Neural cell (in vitro differentiated cells): ENCODE measurements around the gene UBE4B. TPM values are rescaled to one million over a fixed set of nuclear protein-coding genes. Genes with fewer than 3 reads are reported as not detected.

Experiments
- H2AFZ ChIP-seq: fragments of 200-600, 300-800 bp; sonication (generic), shearing (Covaris generic); 2 replicates; pipeline ENCODE4 v1.6.0; 2014; ENCODE audit warnings: low read depth, mild to moderate bottlenecking, antibody characterized with exemption, low read length, moderate library complexity
- H3F3A ChIP-seq: fragments of 200-600 bp; shearing (Covaris generic); 2 replicates; pipeline ENCODE4 v1.6.1; 2016; ENCODE audit warnings: mild to moderate bottlenecking, moderate library complexity, mixed read lengths, antibody characterized with exemption, low read length; ENCODE audit not compliant: insufficient read depth, poor library complexity, severe bottlenecking
- H3K27ac ChIP-seq: fragments of 200-600, 300-800 bp; sonication (generic), shearing (Covaris generic); 2 replicates; pipeline ENCODE4 v1.5.1; 2014; ENCODE audit warnings: mild to moderate bottlenecking, low read length, moderate library complexity
- H3K27me3 ChIP-seq: fragments of 300-800, 200-600 bp; sonication (generic), shearing (Covaris generic); 2 replicates; pipeline ENCODE4 v1.6.0; 2014; ENCODE audit warnings: mild to moderate bottlenecking, low read depth, low read length, moderate library complexity; ENCODE audit not compliant: insufficient read depth
- H3K36me3 ChIP-seq: fragments of 300-800, 200-600 bp; sonication (generic), shearing (Covaris generic); 2 replicates; pipeline ENCODE4 v1.5.1; 2014; ENCODE audit warnings: mild to moderate bottlenecking, antibody characterized with exemption, low read length, moderate library complexity; ENCODE audit not compliant: insufficient read depth
- H3K4me2 ChIP-seq: fragments of 300-800, 200-600 bp; sonication (generic), shearing (Covaris generic); 2 replicates; pipeline ENCODE4 v1.6.0; 2014; ENCODE audit warnings: mild to moderate bottlenecking, low read length
- H3K4me3 ChIP-seq: fragments of 300-800, 200-600 bp; sonication (generic), shearing (Covaris generic); 2 replicates; pipeline ENCODE4 v1.5.1; 2014; ENCODE audit warnings: mild to moderate bottlenecking, low read length, moderate library complexity
- H3K79me2 ChIP-seq: fragments of 200-600 bp; shearing (Covaris generic); replicated peaks from 2 replicates; pipeline ENCODE4 v1.6.0; 2014; ENCODE audit warnings: mild to moderate bottlenecking, low read length, moderate library complexity; ENCODE audit not compliant: insufficient read depth
- H3K9ac ChIP-seq: fragments of 300-800, 200-600 bp; sonication (generic), shearing (Covaris generic); 2 replicates; pipeline ENCODE4 v1.6.1; 2016; ENCODE audit warnings: mild to moderate bottlenecking, low read length, mixed read lengths
- H3K9me2 ChIP-seq: fragments of 200-600 bp; shearing (Covaris generic); 2 replicates; pipeline ENCODE4 v1.6.1; 2016; ENCODE audit warnings: mild to moderate bottlenecking, low read length, mixed read lengths; ENCODE audit not compliant: insufficient read depth
- H3K9me3 ChIP-seq: fragments of 200-600, 300-800 bp; sonication (generic), shearing (Covaris generic); 2 replicates; pipeline ENCODE4 v1.6.1; 2016; ENCODE audit warnings: mild to moderate bottlenecking, mixed run types, low read length, moderate library complexity, mixed read lengths
- H4K20me1 ChIP-seq: fragments of 200-600 bp; shearing (Covaris generic); 2 replicates; pipeline ENCODE4 v1.6.1; 2016; ENCODE audit warnings: mild to moderate bottlenecking, mixed run types; ENCODE audit not compliant: insufficient read depth
- EP300 ChIP-seq: fragments of 450-650 bp; conservative IDR thresholded peaks from 2 replicates; pipeline ENCODE4 v1.6.1; 2014; ENCODE audit warnings: antibody characterized with exemption, mild to moderate bottlenecking, moderate library complexity; ENCODE audit not compliant: poor library complexity, severe bottlenecking
- EZH2 ChIP-seq: fragments of 200-600, 300-800 bp; shearing (Covaris generic), sonication (generic); IDR thresholded peaks from 2 replicates; pipeline ENCODE4 v1.6.1; 2014; ENCODE audit warnings: antibody characterized with exemption, low read length, borderline replicate concordance, mild to moderate bottlenecking; ENCODE audit not compliant: insufficient read depth, poor library complexity, severe bottlenecking
- MXI1 ChIP-seq: fragments of 450-650 bp; conservative IDR thresholded peaks from 2 replicates; pipeline ENCODE4 v1.6.1; 2014; ENCODE audit warnings: antibody characterized with exemption, mild to moderate bottlenecking; ENCODE audit not compliant: poor library complexity, severe bottlenecking
- POLR2AphosphoS5 ChIP-seq: IDR thresholded peaks from 2 replicates; pipeline ENCODE4 v1.6.1; 2012
- RAD21 ChIP-seq: fragments of 450-650 bp; conservative IDR thresholded peaks from 2 replicates; pipeline ENCODE4 v1.6.1; 2014; ENCODE audit warnings: antibody characterized with exemption, mild to moderate bottlenecking, moderate library complexity
- REST ChIP-seq: IDR thresholded peaks from 2 replicates; pipeline ENCODE4 v1.6.1; 2012; ENCODE audit warnings: borderline replicate concordance
- SMC3 ChIP-seq: fragments of 450-650 bp; conservative IDR thresholded peaks from 2 replicates; pipeline ENCODE4 v1.6.1; 2014; ENCODE audit warnings: antibody characterized with exemption, mild to moderate bottlenecking, moderate library complexity; ENCODE audit not compliant: poor library complexity
- TAF1 ChIP-seq: IDR thresholded peaks from 2 replicates; pipeline ENCODE4 v1.6.1; 2012; ENCODE audit warnings: low read depth
- polyA plus RNA-seq: library from polyadenylated mRNA; depleted of rRNA; stranded (reverse); fragments of >200 nt; gene quantifications from 2 replicates; pipeline ENCODE4 v1.2.3, GENCODE V29; 2014
- TF ChIP-seq, protein P1 (sequence below): fragments of 450-650 bp; IDR thresholded peaks from 2 replicates; pipeline ENCODE4 v1.5.1; 2014; ENCODE audit warnings: antibody characterized with exemption, mild to moderate bottlenecking, moderate library complexity; ENCODE audit not compliant: poor library complexity, severe bottlenecking

UBE4B gene
- polyA plus RNA-seq, 1 donor from 2014 or later = 28.9 TPM

DNA sequence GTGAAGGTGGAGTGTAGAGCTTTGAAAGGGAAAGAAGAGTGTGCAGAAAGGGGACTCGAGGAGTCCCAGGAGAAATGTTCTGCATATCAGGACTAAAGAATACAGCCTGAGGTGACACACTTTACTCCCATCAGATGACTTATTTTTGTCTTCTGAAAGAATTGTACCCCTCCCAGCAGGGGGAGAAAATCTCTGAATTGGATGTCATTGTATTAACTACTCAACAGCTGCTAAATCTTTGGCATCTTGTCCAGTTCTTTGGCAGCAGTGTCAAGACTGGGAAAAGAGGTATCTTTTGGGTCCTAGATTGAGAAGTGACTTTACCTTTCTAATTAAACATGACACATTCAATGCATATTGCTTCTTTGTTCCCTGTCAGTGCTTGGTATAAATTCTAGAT lies 18.9 kb downstream of the UBE4B start:
- Histone ChIP-seq H3K27me3 (no peaks in the 10 kb centered on the region), H4K20me1 (no peaks in the 10 kb centered on the region), H3K4me2 (no peak overlapping the region), H3K4me3 (no peak overlapping the region), H3K9me2 (no peaks in the 10 kb centered on the region), H3K9ac (no peak overlapping the region), H3K27ac (no peak overlapping the region), H3K9me3 (no peaks in the 10 kb centered on the region), H3K79me2 (peaks cover 48% of the 10 kb centered on the region), H2AFZ (no peak overlapping the region), H3F3A (no peaks in the 10 kb centered on the region), H3K36me3 (no peaks in the 10 kb centered on the region)
- TF ChIP-seq MXI1 = no peak

DNA sequence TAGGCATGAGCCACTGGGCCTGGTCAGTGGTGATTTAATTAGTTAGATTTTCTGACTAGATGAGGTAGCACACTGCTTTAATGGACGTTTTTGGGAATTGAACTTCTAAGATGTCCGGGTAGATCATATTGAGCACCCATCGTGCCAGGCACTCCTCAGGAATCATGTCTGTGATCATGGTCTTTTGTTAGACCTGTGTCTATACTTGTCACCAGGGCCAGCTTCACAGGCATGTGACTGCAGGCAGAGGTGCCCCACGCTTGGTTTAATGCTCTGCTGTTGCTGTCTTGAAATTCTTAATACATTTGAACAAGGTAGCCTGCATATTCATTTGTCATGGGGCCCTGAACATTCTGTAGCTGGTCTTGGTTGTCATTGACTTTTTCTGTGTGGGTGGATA lies 19.6 kb downstream of the UBE4B start:
- no peak overlapping the region for H3K9ac ChIP-seq
- no peaks in the 10 kb centered on the region for H3K9me3 ChIP-seq
- no peaks in the 10 kb centered on the region for H3K27me3 ChIP-seq
- peaks cover 42% of the 10 kb centered on the region for H3K79me2 ChIP-seq
- H3K4me2 ChIP-seq = no peak overlapping the region
- H3K4me3 ChIP-seq = no peak overlapping the region
- H3K27ac ChIP-seq = no peak overlapping the region
- no peak overlapping the region for H2AFZ ChIP-seq
- no peaks in the 10 kb centered on the region for H3K36me3 ChIP-seq
- H3F3A ChIP-seq = no peaks in the 10 kb centered on the region
- H4K20me1 ChIP-seq = no peaks in the 10 kb centered on the region
- no peaks in the 10 kb centered on the region for H3K9me2 ChIP-seq
- TF ChIP-seq REST = no peak

DNA sequence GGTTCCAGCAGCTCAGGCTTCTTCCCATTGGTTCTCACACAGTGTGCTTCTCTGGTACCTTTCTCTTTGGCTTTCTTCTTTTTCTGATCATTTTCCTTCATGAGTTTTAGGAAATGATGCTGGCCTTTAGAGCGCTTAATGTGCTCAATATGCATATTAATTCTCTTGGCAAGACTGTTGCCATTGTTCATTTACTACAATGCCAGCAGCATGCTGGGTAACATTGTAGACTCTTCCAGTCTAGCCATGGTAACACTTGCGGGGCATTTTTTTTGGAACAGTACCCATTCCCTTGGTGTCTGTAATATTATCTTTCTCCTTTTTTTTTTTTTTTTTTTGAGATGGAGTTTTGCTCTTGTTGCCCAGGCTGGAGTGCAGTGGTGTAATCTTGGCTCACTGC lies 21.7 kb downstream of the UBE4B start:
- H3F3A ChIP-seq = no peaks in the 10 kb centered on the region
- H2AFZ ChIP-seq = no peak overlapping the region
- no peak for TF ChIP-seq MXI1
- TF ChIP-seq, protein P1, sequence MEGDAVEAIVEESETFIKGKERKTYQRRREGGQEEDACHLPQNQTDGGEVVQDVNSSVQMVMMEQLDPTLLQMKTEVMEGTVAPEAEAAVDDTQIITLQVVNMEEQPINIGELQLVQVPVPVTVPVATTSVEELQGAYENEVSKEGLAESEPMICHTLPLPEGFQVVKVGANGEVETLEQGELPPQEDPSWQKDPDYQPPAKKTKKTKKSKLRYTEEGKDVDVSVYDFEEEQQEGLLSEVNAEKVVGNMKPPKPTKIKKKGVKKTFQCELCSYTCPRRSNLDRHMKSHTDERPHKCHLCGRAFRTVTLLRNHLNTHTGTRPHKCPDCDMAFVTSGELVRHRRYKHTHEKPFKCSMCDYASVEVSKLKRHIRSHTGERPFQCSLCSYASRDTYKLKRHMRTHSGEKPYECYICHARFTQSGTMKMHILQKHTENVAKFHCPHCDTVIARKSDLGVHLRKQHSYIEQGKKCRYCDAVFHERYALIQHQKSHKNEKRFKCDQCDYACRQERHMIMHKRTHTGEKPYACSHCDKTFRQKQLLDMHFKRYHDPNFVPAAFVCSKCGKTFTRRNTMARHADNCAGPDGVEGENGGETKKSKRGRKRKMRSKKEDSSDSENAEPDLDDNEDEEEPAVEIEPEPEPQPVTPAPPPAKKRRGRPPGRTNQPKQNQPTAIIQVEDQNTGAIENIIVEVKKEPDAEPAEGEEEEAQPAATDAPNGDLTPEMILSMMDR = no peak
- no peak for TF ChIP-seq POLR2AphosphoS5
- TF ChIP-seq REST = no peak
- TF ChIP-seq RAD21 = no peak
- TF ChIP-seq TAF1 = no peak
- no peak for TF ChIP-seq SMC3
- TF ChIP-seq EP300 = no peak
- TF ChIP-seq EZH2 = no peak
- H3K9me2 ChIP-seq = no peaks in the 10 kb centered on the region
- peaks cover 24% of the 10 kb centered on the region for H3K79me2 ChIP-seq
- no peak overlapping the region for H3K9ac ChIP-seq
- no peak overlapping the region for H3K4me2 ChIP-seq
- no peak overlapping the region for H3K27ac ChIP-seq
- H3K4me3 ChIP-seq = no peak overlapping the region
- H3K27me3 ChIP-seq = no peaks in the 10 kb centered on the region
- no peaks in the 10 kb centered on the region for H3K36me3 ChIP-seq
- no peaks in the 10 kb centered on the region for H4K20me1 ChIP-seq
- no peaks in the 10 kb centered on the region for H3K9me3 ChIP-seq
